ENCODE data around the gene PPP1R3G. TPM values are rescaled to one million over a fixed set of nuclear protein-coding genes. Genes with fewer than 3 reads are reported as not detected.
"Not testable (repeated sequence)": the region's sequence is repeated elsewhere in the genome, so short reads cannot be mapped to it uniquely, and the experiment has no call there.

Gene PPP1R3G
- total RNA-seq, 2 experiments from 2014 or later = 0.04 to 0.05 TPM

GRCh38 chr6:5119090-5119951, 34.2 kb downstream of the PPP1R3G start:
- DNase-seq = no peak
- ChIA-PET POLR2A (no interaction called here), CTCF (interaction anchor here (0.6 kb wide), 1 partner anchor 1604 kb away, joined by 4 read pairs; no protein-coding TSS in a partner anchor)
- no peaks in the 10 kb centered on the region for H3K36me3 Mint-ChIP-seq (ENCODE audit: low read depth)
- H3K27ac Mint-ChIP-seq = no peak overlapping the region
- no peaks in the 10 kb centered on the region for H3K9me3 Mint-ChIP-seq
- H3K27me3 Mint-ChIP-seq = no peaks in the 10 kb centered on the region
- no peaks in the 10 kb centered on the region for H3K4me1 Mint-ChIP-seq
- no peak overlapping the region for H3K4me3 Mint-ChIP-seq

DNA sequence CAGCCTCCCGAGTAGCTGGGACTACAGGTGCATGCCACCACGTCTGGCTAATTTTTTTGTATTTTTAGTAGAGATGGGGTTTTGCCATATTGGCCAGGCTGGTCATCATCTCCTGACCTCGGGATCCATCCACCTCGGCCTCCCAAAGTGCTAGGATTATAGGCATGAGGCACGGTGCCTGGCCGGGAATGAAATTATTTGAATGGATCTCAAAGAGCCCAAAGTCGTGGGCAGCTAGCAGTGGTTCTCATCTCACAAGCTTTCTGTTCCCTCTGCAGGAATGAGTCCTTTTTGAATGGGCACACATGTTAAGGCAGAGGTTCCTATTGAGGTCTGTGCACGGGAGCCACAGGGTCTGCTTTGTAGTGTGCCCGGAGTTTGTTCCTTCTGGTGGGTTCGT, 34.9 kb downstream of the PPP1R3G start:
- Mint-ChIP-seq H3K9me3 (no peaks in the 10 kb centered on the region), H3K36me3 (ENCODE audit: low read depth) (no peaks in the 10 kb centered on the region), H3K27me3 (no peaks in the 10 kb centered on the region), H3K4me3 (no peak overlapping the region), H3K27ac (no peak overlapping the region), H3K4me1 (no peaks in the 10 kb centered on the region)
- ChIA-PET POLR2A (no interaction called here), CTCF (interaction anchor here (0.6 to 1.1 kb wide), 2 partner anchors 11 to 1603 kb away, joined by 3 to 4 read pairs; no protein-coding TSS in a partner anchor)
- no peak for DNase-seq

- H3K4me1 Mint-ChIP-seq; POLR2A ChIA-PET; H3K9me3 Mint-ChIP-seq; H3K36me3 Mint-ChIP-seq (ENCODE audit: low read depth); H3K4me3 Mint-ChIP-seq; DNase-seq; H3K27me3 Mint-ChIP-seq; H3K27ac Mint-ChIP-seq: not testable (repeated sequence)
- CTCF ChIA-PET = interaction anchor here (1.1 to 1.5 kb wide), 2 partner anchors 12 to 16 kb away, joined by 3 to 6 read pairs; no protein-coding TSS in a partner anchor
Observed at GRCh38 chr6:5120543-5120942, 35.4 kb downstream of the PPP1R3G start.

DNA sequence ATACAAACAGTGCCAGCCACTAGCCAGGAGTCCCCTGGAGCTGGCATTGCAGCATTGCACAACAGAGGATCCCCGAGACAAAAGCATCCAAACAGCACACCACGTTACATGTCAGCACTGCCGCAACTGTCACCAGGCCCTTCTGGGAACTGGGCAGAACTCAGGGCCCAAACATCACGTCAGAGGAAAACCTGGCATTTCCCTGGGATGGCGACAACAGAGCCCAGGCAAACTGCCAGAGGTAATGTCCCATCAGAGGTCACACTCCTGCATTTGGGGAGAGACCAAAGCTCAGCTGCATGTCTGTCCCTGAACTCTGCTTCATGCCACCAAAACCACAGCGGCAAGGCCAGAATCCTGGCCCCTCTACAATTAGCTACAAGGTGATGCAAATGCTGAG, 36.3 kb downstream of the PPP1R3G start:
- no peaks in the 10 kb centered on the region for H3K36me3 Mint-ChIP-seq (ENCODE audit: low read depth)
- POLR2A ChIA-PET = no interaction called here

GRCh38 chr6:5121956-5122355, 36.8 kb downstream of the PPP1R3G start:
- Mint-ChIP-seq H3K4me1 (no peaks in the 10 kb centered on the region), H3K36me3 (ENCODE audit: low read depth) (no peaks in the 10 kb centered on the region), H3K9me3 (no peaks in the 10 kb centered on the region), H3K27me3 (no peaks in the 10 kb centered on the region), H3K4me3 (no peak overlapping the region), H3K27ac (no peak overlapping the region)
- no peak for DNase-seq
- ChIA-PET POLR2A (no interaction called here), CTCF (interaction anchor here (1.5 kb wide), 1 partner anchor 17 kb away, joined by 6 read pairs; no protein-coding TSS in a partner anchor)

More for the DNA sequence above, 36.3 kb downstream of the PPP1R3G start:
- CTCF ChIA-PET = interaction anchor here (1.5 kb wide), 1 partner anchor 17 kb away, joined by 6 read pairs; no protein-coding TSS in a partner anchor
- Mint-ChIP-seq H3K4me3 (no peak overlapping the region), H3K27me3 (no peaks in the 10 kb centered on the region), H3K27ac (no peak overlapping the region), H3K4me1 (no peaks in the 10 kb centered on the region), H3K9me3 (no peaks in the 10 kb centered on the region)
- no peak for DNase-seq

DNA sequence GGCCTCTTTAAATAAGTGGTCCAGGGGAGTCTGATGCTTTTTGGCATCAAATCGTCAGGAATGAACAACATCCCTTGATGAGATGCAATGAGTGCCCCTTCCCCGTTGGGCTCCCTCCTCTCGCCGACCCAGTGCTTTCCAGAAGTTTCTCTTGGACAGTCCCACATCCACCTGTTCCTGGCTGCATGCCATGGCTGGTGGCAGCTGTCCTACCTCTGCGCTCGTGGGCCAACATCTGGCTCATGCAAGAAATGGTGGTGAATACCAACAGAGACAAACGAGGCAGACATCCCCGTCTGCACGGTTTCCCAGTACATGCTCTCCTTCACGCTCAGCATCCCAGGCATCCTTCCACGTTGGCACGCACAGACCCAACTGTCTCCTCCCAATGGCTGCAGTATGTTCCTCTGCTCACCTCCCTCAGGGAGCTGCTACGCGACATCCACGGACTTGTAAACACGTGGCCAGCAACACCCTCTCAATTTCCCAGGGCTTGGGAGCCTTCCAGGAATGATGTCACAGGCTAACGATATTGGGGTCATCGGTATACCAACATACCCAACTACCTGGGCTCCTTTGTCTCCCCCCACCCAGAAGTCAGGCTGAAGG, 37.5 kb downstream of the PPP1R3G start:
- H3K9me3 Mint-ChIP-seq = no peaks in the 10 kb centered on the region
- ChIA-PET POLR2A (no interaction called here), CTCF (no interaction called here)
- no peak overlapping the region for H3K27ac Mint-ChIP-seq
- no peak for DNase-seq
- H3K27me3 Mint-ChIP-seq = no peaks in the 10 kb centered on the region
- no peaks in the 10 kb centered on the region for H3K36me3 Mint-ChIP-seq (ENCODE audit: low read depth)
- H3K4me3 Mint-ChIP-seq = no peak overlapping the region
- no peaks in the 10 kb centered on the region for H3K4me1 Mint-ChIP-seq

DNA sequence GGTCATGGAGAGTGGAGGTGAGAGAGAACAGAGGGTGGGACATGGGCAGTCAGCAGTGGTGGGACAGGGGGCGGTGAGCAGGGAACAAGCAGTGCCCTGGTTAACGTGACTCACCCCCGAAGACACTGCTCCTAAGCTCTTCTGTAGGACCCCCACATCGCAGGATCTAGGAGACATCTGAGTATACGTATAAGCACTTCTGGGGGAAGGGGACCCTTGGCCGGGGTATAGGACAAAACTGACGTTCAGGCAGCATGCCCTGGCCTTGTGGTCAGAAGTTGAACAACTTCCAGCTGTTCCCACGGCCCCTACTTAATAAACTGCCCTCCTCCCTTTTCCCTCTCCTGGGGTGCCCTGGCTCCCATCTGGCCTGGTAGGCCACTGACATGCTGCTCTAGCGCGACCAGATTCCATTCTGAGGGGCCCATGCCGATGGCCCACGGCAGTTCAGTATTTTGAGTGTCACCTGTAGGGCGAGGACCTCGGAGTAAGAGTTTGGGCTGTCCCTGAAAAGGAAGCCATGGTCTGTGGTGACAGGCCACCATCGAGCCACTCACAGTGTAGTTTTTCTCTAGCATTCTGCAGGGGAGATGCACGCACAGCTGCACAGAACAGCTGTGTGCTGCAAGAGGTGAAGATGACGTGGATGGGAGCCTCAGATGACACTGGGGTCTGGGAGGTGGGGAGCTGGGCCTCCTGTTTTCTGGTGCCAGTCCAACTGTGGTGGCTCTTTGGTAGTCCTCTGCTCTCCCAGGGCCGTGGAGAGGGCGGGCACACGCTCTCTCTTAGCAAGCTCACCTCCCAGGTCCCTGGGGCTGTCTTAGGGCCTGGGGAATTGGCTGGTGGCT, 38.4 kb downstream of the PPP1R3G start:
- Mint-ChIP-seq H3K27ac (no peak overlapping the region), H3K4me1 (peaks cover 1% of the 10 kb centered on the region), H3K27me3 (no peaks in the 10 kb centered on the region), H3K36me3 (ENCODE audit: low read depth) (no peaks in the 10 kb centered on the region), H3K9me3 (no peaks in the 10 kb centered on the region), H3K4me3 (no peak overlapping the region)
- CTCF ChIA-PET = no interaction called here
- POLR2A ChIA-PET = no interaction called here
- DNase-seq = no peak

DNA sequence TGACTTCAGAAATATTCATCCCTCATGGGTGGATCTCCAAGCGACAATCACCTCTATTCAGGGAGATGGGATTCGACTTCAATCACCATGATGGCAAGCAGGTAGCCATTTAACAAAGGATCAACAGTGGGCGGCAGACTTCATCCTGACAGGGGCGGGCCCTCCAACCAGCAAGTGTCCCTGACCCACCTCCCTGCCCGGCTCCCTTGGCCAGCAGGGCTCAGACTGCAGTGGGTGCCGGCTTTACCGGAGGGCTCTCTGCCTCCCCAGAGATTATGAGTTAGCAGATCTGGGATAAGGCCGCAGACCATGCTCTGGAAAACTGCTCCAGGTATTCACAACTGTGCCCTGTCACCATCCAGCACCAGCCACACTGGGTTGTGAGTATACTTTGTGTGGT, 39.4 kb downstream of the PPP1R3G start:
- DNase-seq = no peak
- CTCF ChIA-PET = no interaction called here
- Mint-ChIP-seq H3K36me3 (ENCODE audit: low read depth) (no peaks in the 10 kb centered on the region), H3K27me3 (no peaks in the 10 kb centered on the region), H3K9me3 (no peaks in the 10 kb centered on the region), H3K4me3 (no peak overlapping the region), H3K4me1 (peaks cover 1% of the 10 kb centered on the region), H3K27ac (no peak overlapping the region)
- POLR2A ChIA-PET = no interaction called here

DNA sequence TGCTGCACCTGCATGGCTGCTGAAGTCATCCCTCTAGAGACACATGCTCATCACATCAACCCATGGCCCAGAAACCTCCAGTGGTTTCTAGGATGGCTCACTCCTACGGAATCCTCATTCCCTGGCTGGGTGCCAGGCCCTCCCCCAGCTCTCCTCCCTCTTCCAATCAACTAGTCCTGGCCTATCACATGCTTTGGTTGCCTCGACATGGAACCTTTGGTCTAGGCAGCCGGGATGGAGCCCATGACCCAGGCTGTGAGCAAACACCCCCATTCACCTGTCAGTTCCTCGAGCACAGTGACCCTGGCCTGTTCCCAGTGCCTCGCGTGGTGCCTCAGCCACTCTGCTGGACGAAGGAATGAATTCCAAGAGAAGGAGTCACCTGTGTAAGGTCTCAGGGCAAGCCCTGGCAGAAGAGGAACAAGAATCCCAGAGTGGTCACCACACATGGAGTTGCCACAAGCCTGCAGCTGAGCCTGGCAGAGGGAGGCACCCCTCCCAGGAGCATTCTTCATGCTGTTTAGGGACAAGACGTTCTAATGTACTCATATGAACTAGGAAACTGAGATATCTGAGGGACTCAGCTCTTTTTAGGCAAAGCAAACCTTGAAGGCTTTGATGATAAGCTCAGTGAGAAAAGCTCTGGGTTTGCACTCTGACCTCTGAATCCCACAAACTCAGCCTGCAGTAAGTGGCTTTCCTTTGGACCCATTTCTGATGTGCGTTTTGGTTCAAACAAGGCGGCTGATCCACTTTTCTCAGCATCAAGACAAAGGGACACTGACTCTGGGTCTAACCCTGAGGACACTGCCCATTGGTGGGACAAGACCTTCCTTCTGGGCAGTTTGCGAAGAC, 40.2 kb downstream of the PPP1R3G start:
- POLR2A ChIA-PET = no interaction called here
- Mint-ChIP-seq H3K9me3 (no peaks in the 10 kb centered on the region), H3K36me3 (ENCODE audit: low read depth) (no peaks in the 10 kb centered on the region), H3K4me3 (no peak overlapping the region), H3K27me3 (no peaks in the 10 kb centered on the region), H3K4me1 (peaks cover 1% of the 10 kb centered on the region), H3K27ac (no peak overlapping the region)
- no peak for DNase-seq
- CTCF ChIA-PET = no interaction called here

- Mint-ChIP-seq H3K4me3 (no peak overlapping the region), H3K27ac (no peak overlapping the region), H3K4me1 (peaks cover 1% of the 10 kb centered on the region), H3K36me3 (ENCODE audit: low read depth) (no peaks in the 10 kb centered on the region), H3K9me3 (no peaks in the 10 kb centered on the region), H3K27me3 (no peaks in the 10 kb centered on the region)
- ChIA-PET POLR2A (no interaction called here), CTCF (no interaction called here)
- no peak for DNase-seq
Observed at GRCh38 chr6:5126214-5126613, 41.1 kb downstream of the PPP1R3G start.

- CTCF ChIA-PET = no interaction called here
- H3K9me3 Mint-ChIP-seq = no peaks in the 10 kb centered on the region
- POLR2A ChIA-PET = no interaction called here
- H3K36me3 Mint-ChIP-seq (ENCODE audit: low read depth) = no peaks in the 10 kb centered on the region
- H3K4me3 Mint-ChIP-seq = no peak overlapping the region
- H3K4me1 Mint-ChIP-seq = peaks cover 1% of the 10 kb centered on the region
- no peak overlapping the region for H3K27ac Mint-ChIP-seq
- H3K27me3 Mint-ChIP-seq = no peaks in the 10 kb centered on the region
- no peak for DNase-seq
Observed at GRCh38 chr6:5127106-5127687, 42.1 kb downstream of the PPP1R3G start.

DNA sequence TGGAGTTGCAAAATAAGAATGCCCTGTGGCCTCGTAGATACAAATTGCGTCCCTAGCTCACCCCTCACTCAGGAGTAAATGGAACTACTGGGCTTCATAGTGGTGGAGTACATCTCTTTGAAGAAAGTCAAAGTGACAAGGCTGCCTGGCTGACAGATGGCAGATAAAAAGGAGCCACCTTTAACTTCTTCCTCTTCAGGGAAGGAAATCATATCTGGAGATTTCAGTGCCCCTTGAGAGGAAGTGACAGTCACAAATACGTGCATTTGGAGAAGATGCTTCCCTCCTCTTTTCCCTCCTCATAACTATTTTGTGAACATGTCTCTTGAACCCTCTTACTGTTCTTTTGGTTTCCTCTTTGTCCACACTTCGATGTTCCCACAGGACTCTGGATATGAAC, 43.2 kb downstream of the PPP1R3G start:
- Mint-ChIP-seq H3K27ac (peak overlapping the region; percentile 3), H3K36me3 (ENCODE audit: low read depth) (no peaks in the 10 kb centered on the region), H3K27me3 (no peaks in the 10 kb centered on the region), H3K9me3 (no peaks in the 10 kb centered on the region), H3K4me1 (peaks cover 1% of the 10 kb centered on the region), H3K4me3 (no peak overlapping the region)
- ChIA-PET POLR2A (no interaction called here), CTCF (interaction anchor here (0.5 to 0.7 kb wide), 2 partner anchors 12 to 1499 kb away, joined by 3 read pairs; no protein-coding TSS in a partner anchor)
- DNase-seq = no peak

Data from activated CD4-positive, alpha-beta T cell treated with anti-CD3 and anti-CD28 coated beads, Interleukin-2, amount 10 ng/mL, durations not matched to agents 7 days and 5 days (primary cell).